HepG2 (cell line): ENCODE results near the gene QSOX1. TPM values are rescaled to one million over a fixed set of nuclear protein-coding genes. Genes with fewer than 3 reads are reported as not detected.

Experiments
- HMGXB3 ChIP-seq: sonication (generic); formaldehyde crosslinking; IDR thresholded peaks from 2 replicates; pipeline ENCODE4 v1.4.0; 2020; ENCODE audit warnings: missing genetic modification reagents, borderline replicate concordance
- HNF4A ChIP-seq: sonication (generic); formaldehyde crosslinking; IDR thresholded peaks from 2 replicates; pipeline ENCODE4 v1.4.0; 2020; ENCODE audit warnings: missing genetic modification reagents
- HNRNPLL ChIP-seq: fragments of 200-400 bp; formaldehyde crosslinking; IDR thresholded peaks from 2 replicates; pipeline ENCODE4 v1.6.1; 2017; ENCODE audit warnings: mild to moderate bottlenecking, low read depth, low read length; ENCODE audit not compliant: poor library complexity, severe bottlenecking
- MLX ChIP-seq: IDR thresholded peaks from 2 replicates; pipeline ENCODE4 v1.6.1; 2016
- NFIC ChIP-seq: IDR thresholded peaks from 2 replicates; pipeline ENCODE4 v1.6.1; 2012; ENCODE audit warnings: mild to moderate bottlenecking, low read length, inconsistent platforms
- PRDM10 ChIP-seq: sonication (generic); formaldehyde crosslinking; IDR thresholded peaks from 2 replicates; pipeline ENCODE4 v1.4.0; 2020; ENCODE audit warnings: low read depth, missing genetic modification reagents
- XRCC5 ChIP-seq: fragments of 200-400 bp; formaldehyde crosslinking; optimal IDR thresholded peaks from 2 replicates; pipeline ENCODE3; 2017; ENCODE audit warnings: mild to moderate bottlenecking, low read length
- ZHX2 ChIP-seq, 2 experiments: sonication (generic) in 1 of 2; formaldehyde crosslinking in 1 of 2; IDR thresholded peaks; 2 replicates each; pipeline versions ENCODE4 v1.6.1 to v1.9.0; 2014 to 2022; ENCODE audit warnings: antibody characterized with exemption in 1 of 2, borderline replicate concordance in 1 of 2, inconsistent platforms in 1 of 2, low read depth in 1 of 2, missing genetic modification reagents in 1 of 2
- ZNF326 ChIP-seq: sonication (generic); formaldehyde crosslinking; IDR thresholded peaks from 2 replicates; pipeline ENCODE4 v1.4.0; 2020; ENCODE audit warnings: missing genetic modification reagents, borderline replicate concordance
- ZNF33A ChIP-seq: sonication (generic); formaldehyde crosslinking; IDR thresholded peaks from 2 replicates; pipeline ENCODE4 v1.5.1; 2020; ENCODE audit warnings: missing genetic modification reagents, mild to moderate bottlenecking, moderate library complexity, borderline replicate concordance
- ZNF441 ChIP-seq: sonication (generic); formaldehyde crosslinking; IDR thresholded peaks from 2 replicates; pipeline ENCODE4 v1.7.0; 2021; ENCODE audit warnings: missing genetic modification reagents, borderline replicate concordance
- ZNF652 ChIP-seq: IDR thresholded peaks from 2 replicates; pipeline ENCODE4 v1.6.1; 2016; ENCODE audit warnings: low read depth, borderline replicate concordance
- ZNF83 ChIP-seq: sonication (generic); formaldehyde crosslinking; IDR thresholded peaks from 2 replicates; pipeline ENCODE4 v1.4.0; 2020; ENCODE audit warnings: missing genetic modification reagents, mild to moderate bottlenecking, borderline replicate concordance
- polyA plus RNA-seq, 8 experiments: library from polyadenylated mRNA; depleted of rRNA in 3 of 8; stranded (reverse) in 7 of 8; unstranded in 1 of 8; fragments of >200 nt; fragmentation: Illumina TruSeq in 4 of 8; extraction: Trizol in 4 of 8; gene quantifications; 2 replicates each; pipeline versions ENCODE4 v1.2.1 to v1.2.3, GENCODE V29; 2011 to 2016; ENCODE audit warnings: low read depth in 4 of 8, missing spikeins in 1 of 8, mixed read lengths in 1 of 8; ENCODE audit not compliant: insufficient read depth in 1 of 8
- total RNA-seq, 5 experiments: library from RNA; depleted of rRNA; stranded (reverse); fragments of >200 nt; fragmentation: Illumina TruSeq; extraction: Trizol; gene quantifications; 2 replicates each; pipeline ENCODE4 v1.2.3, GENCODE V29; 2016; ENCODE audit warnings: low read depth in 1 of 5

The QSOX1 gene
- total and polyA plus RNA-seq, 2 of the 13 experiments (the other 11 are each of a cell fraction or from before 2014, with no cell fraction given), result 6.8 to 40.2 TPM

GRCh38 chr1:180157576-180158057 is 2.9 kb downstream of the QSOX1 start (continued):
- TF ChIP-seq ZHX2 (IDR thresholded peaks at IDR 0.05; ENCODE audit: low read depth), result no peak
- no peak for TF ChIP-seq ZHX2 (CRISPR knock-in tag; IDR thresholded peaks at IDR 0.05; ENCODE audit: borderline replicate concordance)
- TF ChIP-seq XRCC5, result peak; percentile 14
- no peak for TF ChIP-seq HMGXB3 (CRISPR knock-in tag)
- 0 out of 2 replicates have a peak, but pooled peaks have one; percentile 63 for TF ChIP-seq ZNF33A (CRISPR knock-in tag)
- no peak; the same call in 1 of the 2 replicates for TF ChIP-seq ZNF441 (CRISPR knock-in tag)
- no peak for TF ChIP-seq HNRNPLL
- TF ChIP-seq NFIC, result peak; percentile 88
- TF ChIP-seq ZNF83 (CRISPR knock-in tag), result no peak
- TF ChIP-seq MLX (CRISPR knock-in tag), result no peak
- no peak; the same call in 1 of the 2 replicates for TF ChIP-seq ZNF652 (CRISPR knock-in tag)
- no peak; the same call in 1 of the 2 replicates for TF ChIP-seq HNF4A (CRISPR knock-in tag)
- TF ChIP-seq ZNF326, result no peak
- no peak for TF ChIP-seq PRDM10 (CRISPR knock-in tag)
